Astrocyte (in vitro differentiated cells and primary cell): ENCODE measurements around the gene ZNRF1.

Source experiments
- CTCF ChIP-seq: IDR thresholded peaks from 2 replicates; pipeline ENCODE4 v1.5.1; 2011; ENCODE audit warnings: low read depth, mild to moderate bottlenecking, inconsistent platforms, low read length, moderate library complexity; ENCODE audit not compliant: insufficient read depth
- EZH2 ChIP-seq: IDR thresholded peaks from 2 replicates; pipeline ENCODE4 v1.6.1; 2012; ENCODE audit warnings: mild to moderate bottlenecking, low read length, inconsistent platforms; ENCODE audit not compliant: insufficient read depth

- TF ChIP-seq CTCF, result no peak
- TF ChIP-seq EZH2, result no peak
Measured at GRCh38 chr16:75063549-75064088, 64.8 kb downstream of the ZNRF1 start.
